ENCODE data around the gene UGT2B7.
"Not testable (repeated sequence)": the region's sequence is repeated elsewhere in the genome, so short reads cannot be mapped to it uniquely, and the experiment has no call there.

The UGT2B7 gene

GRCh38 chr4:69089388-69089787 is 6.9 kb upstream of the UGT2B7 start:
- no peak for DNase-seq

- DNase-seq: no peak
These were observed 4.1 kb upstream of the UGT2B7 start for GRCh38 chr4:69092190-69092589.

GRCh38 chr4:69092980-69093568 is 3.2 kb upstream of the UGT2B7 start:
- no peak for DNase-seq

- no peak for DNase-seq
These were observed 2.6 kb upstream of the UGT2B7 start for GRCh38 chr4:69093681-69094080.

GRCh38 chr4:69095301-69095731 is 958 bp upstream of the UGT2B7 start:
- no peak for DNase-seq

GRCh38 chr4:69096810-69097209 is 536 bp downstream of the UGT2B7 start:
- no peak for DNase-seq

- DNase-seq: no peak
These were observed 2.2 kb downstream of the UGT2B7 start for GRCh38 chr4:69098470-69098869.

GRCh38 chr4:69099910-69100309 is 3.6 kb downstream of the UGT2B7 start:
- no peak for DNase-seq

- not testable (repeated sequence) for DNase-seq
These were observed 6.4 kb downstream of the UGT2B7 start for GRCh38 chr4:69102668-69103067.

- DNase-seq: no peak
These were observed 8.5 kb downstream of the UGT2B7 start for GRCh38 chr4:69104719-69105275.

GRCh38 chr4:69115151-69115850 is 19.0 kb downstream of the UGT2B7 start:
- not testable (repeated sequence) for DNase-seq

GRCh38 chr4:69115851-69116213 is 19.6 kb downstream of the UGT2B7 start:
- no peak for DNase-seq

- DNase-seq: no peak
These were observed 20.5 kb downstream of the UGT2B7 start for GRCh38 chr4:69116645-69117321.

- DNase-seq: no peak
These were observed 24.6 kb downstream of the UGT2B7 start for GRCh38 chr4:69120870-69121269.

GRCh38 chr4:69122476-69122875 is 26.2 kb downstream of the UGT2B7 start:
- no peak for DNase-seq

- DNase-seq: no peak
These were observed 28.7 kb downstream of the UGT2B7 start for GRCh38 chr4:69124941-69125340.

- DNase-seq: no peak
These were observed 29.8 kb downstream of the UGT2B7 start for GRCh38 chr4:69126024-69126423.

- DNase-seq: no peak
These were observed 37.7 kb downstream of the UGT2B7 start for GRCh38 chr4:69133993-69134392.

GRCh38 chr4:69134471-69134870 is 38.2 kb downstream of the UGT2B7 start:
- no peak for DNase-seq

- no peak for DNase-seq
These were observed 45.0 kb downstream of the UGT2B7 start for GRCh38 chr4:69141320-69141719.

- DNase-seq: no peak
These were observed 51.1 kb downstream of the UGT2B7 start for GRCh38 chr4:69147334-69147733.

- no peak for DNase-seq
These were observed 57.7 kb downstream of the UGT2B7 start for GRCh38 chr4:69154021-69154420.

- no peak for DNase-seq
These were observed 60.6 kb downstream of the UGT2B7 start for GRCh38 chr4:69156913-69157312.
